Vagina (tissue), 2 donors: ENCODE measurements around the gene SLC34A1. TPM values are rescaled to one million over a fixed set of nuclear protein-coding genes. Genes with fewer than 3 reads are reported as not detected.

Experiments used
- DNase-seq, 2 donors: peaks; one replicate each; pipeline ENCODE4 v3.0.0-alpha.2; 2017; ENCODE audit errors: extremely low spot score in 2 of 2
- H3K27ac ChIP-seq: fragments of 200-600 bp; sonication (generic); one replicate; pipeline ENCODE4 v1.5.1; 2019
- H3K27me3 ChIP-seq: fragments of 200-600 bp; sonication (generic); one replicate; pipeline ENCODE4 v1.5.1; 2019
- H3K36me3 ChIP-seq, 2 donors: fragments of 200-600 bp; sonication (generic); one replicate each; pipeline ENCODE4 v1.5.1; 2017 to 2019
- H3K4me1 ChIP-seq: fragments of 200-600 bp; sonication (generic); one replicate; pipeline ENCODE4 v1.5.1; 2019
- H3K4me3 ChIP-seq, 2 donors: fragments of 200-600 bp; sonication (generic); 1 replicate in 1 of 2; 2 replicates in 1 of 2; pipeline ENCODE4 v1.5.1; 2016 to 2019
- H3K9me3 ChIP-seq: fragments of 200-600 bp; sonication (generic); one replicate; pipeline ENCODE4 v1.5.1; 2019
- CTCF ChIP-seq, 3 experiments: fragments of 450-650 bp in 2 of 3; fragments of 200-600 bp in 1 of 3; sonication (generic) in 1 of 3; IDR thresholded peaks; one replicate each; pipeline ENCODE4 v1.5.1; 2017 to 2019; ENCODE audit warnings: antibody characterized with exemption in 3 of 3, mild to moderate bottlenecking in 2 of 3, moderate library complexity in 2 of 3
- POLR2A ChIP-seq, 2 donors: fragments of 450-650 bp; IDR thresholded peaks; one replicate each; pipeline ENCODE4 v1.6.1; 2017; ENCODE audit warnings: antibody characterized with exemption in 2 of 2, mild to moderate bottlenecking in 2 of 2, moderate library complexity in 2 of 2
- POLR2AphosphoS5 ChIP-seq, 2 donors: sonication (generic); formaldehyde crosslinking; IDR thresholded peaks; one replicate each; pipeline ENCODE4 v1.9.0; 2017; ENCODE audit warnings: antibody characterized with exemption in 2 of 2, mild to moderate bottlenecking in 2 of 2, low read depth in 1 of 2; ENCODE audit not compliant: insufficient read depth in 1 of 2
- intact Hi-C: fragments of 100-400 bp; cut with DNase I; formaldehyde crosslinking; loops from one replicate; pipeline ENCODE4 v1.15.1; 2023
- total RNA-seq: library from RNA; depleted of rRNA; stranded (reverse); fragments of >200 nt; gene quantifications from one replicate; pipeline ENCODE4 v1.2.3, GENCODE V29; 2016

SLC34A1 gene
- total RNA-seq, 1 donor from 2014 or later: not detected

- Histone ChIP-seq H3K27me3 (no peaks in the 10 kb centered on the region), H3K27ac (peak overlapping the region; percentile 39), H3K9me3 (no peaks in the 10 kb centered on the region), H3K4me3 (no peak overlapping the region), H3K4me1 (peaks cover 64% of the 10 kb centered on the region), H3K36me3 (no peaks in the 10 kb centered on the region)
- DNase-seq: no peak
- intact Hi-C loops: no loop called here
- TF ChIP-seq POLR2AphosphoS5 (IDR thresholded peaks at IDR 0.05; ENCODE audit: insufficient read depth in 1 of 2, low read depth in 1 of 2) (no peak), CTCF (IDR thresholded peaks at IDR 0.05) (no peak), POLR2A (IDR thresholded peaks at IDR 0.05) (no peak)
Measured at GRCh38 chr5:177369645-177370440, 14.4 kb upstream of the SLC34A1 start.

- no peak for DNase-seq
- TF ChIP-seq POLR2AphosphoS5 (IDR thresholded peaks at IDR 0.05; ENCODE audit: insufficient read depth in 1 of 2, low read depth in 1 of 2): no peak
- no peak for TF ChIP-seq POLR2A (IDR thresholded peaks at IDR 0.05)
- H3K27ac ChIP-seq: peak overlapping the region; percentile 39
- intact Hi-C loops: no loop called here
- H3K27me3 ChIP-seq: no peaks in the 10 kb centered on the region
- H3K4me1 ChIP-seq: peaks cover 65% of the 10 kb centered on the region
- H3K4me3 ChIP-seq: peak overlapping the region; percentile 39 to 43
- no peaks in the 10 kb centered on the region for H3K36me3 ChIP-seq
- H3K9me3 ChIP-seq: no peaks in the 10 kb centered on the region
Measured at GRCh38 chr5:177370488-177371119, 13.6 kb upstream of the SLC34A1 start.

- H3K27ac ChIP-seq: peak overlapping the region; percentile 72
- no peak for DNase-seq
- no peaks in the 10 kb centered on the region for H3K27me3 ChIP-seq
- H3K4me1 ChIP-seq: peaks cover 57% of the 10 kb centered on the region
- H3K9me3 ChIP-seq: no peaks in the 10 kb centered on the region
- TF ChIP-seq CTCF (IDR thresholded peaks at IDR 0.05) (no peak), POLR2A (IDR thresholded peaks at IDR 0.05) (no peak), POLR2AphosphoS5 (IDR thresholded peaks at IDR 0.05; ENCODE audit: insufficient read depth in 1 of 2, low read depth in 1 of 2) (no peak)
- intact Hi-C loops: no loop called here
- no peaks in the 10 kb centered on the region for H3K36me3 ChIP-seq
- H3K4me3 ChIP-seq: peak overlapping the region; percentile 39 to 43
Measured at GRCh38 chr5:177371120-177372033, 12.9 kb upstream of the SLC34A1 start.

GRCh38 chr5:177372034-177372896 is 12.0 kb upstream of the SLC34A1 start:
- no peak overlapping the region for H3K4me3 ChIP-seq
- H3K27ac ChIP-seq: peak overlapping the region; percentile 72
- intact Hi-C loops: no loop called here

More at GRCh38 chr5:177372034-177372896, 12.0 kb upstream of the SLC34A1 start:
- H3K27me3 ChIP-seq: no peaks in the 10 kb centered on the region
- peaks cover 52% of the 10 kb centered on the region for H3K4me1 ChIP-seq
- H3K9me3 ChIP-seq: no peaks in the 10 kb centered on the region
- DNase-seq: no peak
- H3K36me3 ChIP-seq: no peaks in the 10 kb centered on the region
- TF ChIP-seq POLR2AphosphoS5 (IDR thresholded peaks at IDR 0.05; ENCODE audit: insufficient read depth in 1 of 2, low read depth in 1 of 2) (peak in 1 of 2 donors; percentile 12), CTCF (IDR thresholded peaks at IDR 0.05) (no peak), POLR2A (IDR thresholded peaks at IDR 0.05) (no peak)
